ENCODE measurements around the gene MASP2.
"Not testable (repeated sequence)": the region's sequence is repeated elsewhere in the genome, so short reads cannot be mapped to it uniquely, and the experiment has no call there.

Gene MASP2

GRCh38 chr1:11041048-11041447 is 6.0 kb downstream of the MASP2 start:
- no peak overlapping the region for H3K4me3 ChIP-seq (ENCODE audit: low read depth, low read length)
- TF ChIP-seq, protein P1, sequence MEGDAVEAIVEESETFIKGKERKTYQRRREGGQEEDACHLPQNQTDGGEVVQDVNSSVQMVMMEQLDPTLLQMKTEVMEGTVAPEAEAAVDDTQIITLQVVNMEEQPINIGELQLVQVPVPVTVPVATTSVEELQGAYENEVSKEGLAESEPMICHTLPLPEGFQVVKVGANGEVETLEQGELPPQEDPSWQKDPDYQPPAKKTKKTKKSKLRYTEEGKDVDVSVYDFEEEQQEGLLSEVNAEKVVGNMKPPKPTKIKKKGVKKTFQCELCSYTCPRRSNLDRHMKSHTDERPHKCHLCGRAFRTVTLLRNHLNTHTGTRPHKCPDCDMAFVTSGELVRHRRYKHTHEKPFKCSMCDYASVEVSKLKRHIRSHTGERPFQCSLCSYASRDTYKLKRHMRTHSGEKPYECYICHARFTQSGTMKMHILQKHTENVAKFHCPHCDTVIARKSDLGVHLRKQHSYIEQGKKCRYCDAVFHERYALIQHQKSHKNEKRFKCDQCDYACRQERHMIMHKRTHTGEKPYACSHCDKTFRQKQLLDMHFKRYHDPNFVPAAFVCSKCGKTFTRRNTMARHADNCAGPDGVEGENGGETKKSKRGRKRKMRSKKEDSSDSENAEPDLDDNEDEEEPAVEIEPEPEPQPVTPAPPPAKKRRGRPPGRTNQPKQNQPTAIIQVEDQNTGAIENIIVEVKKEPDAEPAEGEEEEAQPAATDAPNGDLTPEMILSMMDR (IDR thresholded peaks at IDR 0.05; ENCODE audit: borderline replicate concordance, insufficient read depth, low read depth, low read length) = no peak

DNA sequence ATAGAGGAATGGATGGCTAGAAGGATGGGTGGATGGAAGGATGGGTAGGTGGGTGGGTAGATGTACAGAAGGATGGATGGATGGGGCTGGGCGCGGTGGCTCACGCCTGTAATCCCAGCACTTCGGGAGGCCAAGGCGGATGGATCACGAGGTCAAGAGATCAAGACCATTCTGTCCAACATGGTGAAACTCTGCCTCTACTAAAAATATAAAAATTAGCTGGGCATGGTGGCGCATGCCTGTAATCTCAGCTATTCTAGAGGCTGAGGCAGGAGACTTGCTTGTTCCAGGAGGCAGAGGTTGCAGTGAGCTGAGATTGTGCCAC is 7.0 kb downstream of the MASP2 start:
- not testable (repeated sequence) for H3K4me3 ChIP-seq (ENCODE audit: low read depth, low read length)

- H3K4me3 ChIP-seq (ENCODE audit: low read depth, low read length) = no peak overlapping the region
- TF ChIP-seq, protein P1 (IDR thresholded peaks at IDR 0.05; ENCODE audit: borderline replicate concordance, insufficient read depth, low read depth, low read length) = no peak
Measured at GRCh38 chr1:11039351-11040104, 7.5 kb downstream of the MASP2 start.

DNA sequence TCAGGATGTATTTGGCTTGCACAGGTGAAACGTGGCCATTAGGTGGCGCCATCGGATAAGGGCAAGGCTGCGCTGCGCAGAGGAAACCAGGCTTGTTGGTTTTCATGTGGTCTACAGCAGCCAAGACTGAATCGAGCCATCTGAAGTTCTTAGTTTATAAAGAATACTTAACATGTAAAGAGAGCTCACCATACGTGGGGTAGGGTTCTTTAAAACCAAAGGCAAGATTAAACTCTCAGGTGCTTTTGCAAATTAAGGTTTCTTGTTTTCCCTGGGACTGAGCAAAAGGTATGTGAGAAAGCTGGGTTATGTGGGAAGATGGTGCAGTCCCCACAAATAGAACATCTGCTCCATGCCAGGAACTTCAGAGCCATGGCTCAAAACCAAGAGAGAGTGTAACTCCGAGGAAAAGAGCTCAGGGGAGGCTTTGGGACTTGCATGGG is 9.3 kb downstream of the MASP2 start:
- no peak overlapping the region for H3K4me3 ChIP-seq (ENCODE audit: low read depth, low read length)
- TF ChIP-seq, protein P1 (IDR thresholded peaks at IDR 0.05; ENCODE audit: borderline replicate concordance, insufficient read depth, low read depth, low read length) = peak; percentile 93

- H3K4me3 ChIP-seq (ENCODE audit: low read depth, low read length) = not testable (repeated sequence)
Measured at GRCh38 chr1:11037019-11037739, 9.9 kb downstream of the MASP2 start.

- TF ChIP-seq, protein P1 (IDR thresholded peaks at IDR 0.05; ENCODE audit: borderline replicate concordance, insufficient read depth, low read depth, low read length) = no peak
- H3K4me3 ChIP-seq (ENCODE audit: low read depth, low read length) = no peak overlapping the region
Measured at GRCh38 chr1:11031624-11032262, 15.3 kb downstream of the MASP2 start.

- TF ChIP-seq, protein P1 (IDR thresholded peaks at IDR 0.05; ENCODE audit: borderline replicate concordance, insufficient read depth, low read depth, low read length) = no peak
Measured at GRCh38 chr1:11030865-11031264, 16.2 kb downstream of the MASP2 start.

GRCh38 chr1:11028018-11028417 is 19.0 kb downstream of the MASP2 start:
- no peak overlapping the region for H3K4me3 ChIP-seq (ENCODE audit: low read depth, low read length)
- TF ChIP-seq, protein P1 (IDR thresholded peaks at IDR 0.05; ENCODE audit: borderline replicate concordance, insufficient read depth, low read depth, low read length) = no peak

More at GRCh38 chr1:11030865-11031264, 16.2 kb downstream of the MASP2 start:
- no peak overlapping the region for H3K4me3 ChIP-seq (ENCODE audit: low read depth, low read length)

All from GM12875 (cell line).